Hepatocyte (in vitro differentiated cells): ENCODE data around the gene SIL1. TPM values are rescaled to one million over a fixed set of nuclear protein-coding genes. Genes with fewer than 3 reads are reported as not detected.
"Not testable (repeated sequence)": the region's sequence is repeated elsewhere in the genome, so short reads cannot be mapped to it uniquely, and the experiment has no call there.

ENCODE experiments used
- DNase-seq: peaks from one replicate; pipeline ENCODE4 v3.0.0-alpha.2; 2016; ENCODE audit warnings: low spot score
- H2AFZ ChIP-seq: fragments of 200-600 bp; sonication (generic); 2 replicates; pipeline ENCODE4 v1.6.0; 2016; ENCODE audit warnings: antibody characterized with exemption, mild to moderate bottlenecking
- H3K27ac ChIP-seq: fragments of 200-600 bp; sonication (generic); 2 replicates; pipeline ENCODE4 v1.5.1; 2016; ENCODE audit warnings: mild to moderate bottlenecking
- H3K27me3 ChIP-seq: fragments of 200-600 bp; sonication (generic); 2 replicates; pipeline ENCODE4 v1.6.1; 2016
- H3K36me3 ChIP-seq: fragments of 200-600 bp; sonication (generic); replicated peaks from 2 replicates; pipeline ENCODE4 v1.5.1; 2016; ENCODE audit warnings: low read depth; ENCODE audit not compliant: insufficient read depth
- H3K4me1 ChIP-seq: fragments of 200-600 bp; sonication (generic); 2 replicates; pipeline ENCODE4 v1.5.1; 2016; ENCODE audit warnings: mild to moderate bottlenecking, moderate library complexity; ENCODE audit not compliant: insufficient read depth
- H3K4me2 ChIP-seq: fragments of 200-600 bp; sonication (generic); 2 replicates; pipeline ENCODE4 v1.6.0; 2016
- H3K4me3 ChIP-seq: fragments of 200-600 bp; sonication (generic); 2 replicates; pipeline ENCODE4 v1.5.1; 2016; ENCODE audit warnings: mild to moderate bottlenecking
- H3K79me2 ChIP-seq: fragments of 200-600 bp; sonication (generic); 2 replicates; pipeline ENCODE4 v1.6.0; 2017; ENCODE audit warnings: mild to moderate bottlenecking
- H3K9me2 ChIP-seq: fragments of 200-600 bp; sonication (generic); replicated peaks from 2 replicates; pipeline ENCODE4 v1.6.0; 2017; ENCODE audit warnings: mild to moderate bottlenecking; ENCODE audit not compliant: insufficient read depth
- H3K9me3 ChIP-seq: fragments of 200-600 bp; sonication (generic); 2 replicates; pipeline ENCODE4 v1.5.1; 2016; ENCODE audit warnings: low read depth, mild to moderate bottlenecking
- H4K20me1 ChIP-seq: fragments of 200-600 bp; sonication (generic); 2 replicates; pipeline ENCODE4 v1.6.0; 2016; ENCODE audit warnings: mild to moderate bottlenecking; ENCODE audit not compliant: insufficient read depth, poor library complexity, severe bottlenecking
- EZH2 ChIP-seq: fragments of 200-600 bp; sonication (generic); IDR thresholded peaks from 2 replicates; pipeline ENCODE4 v1.6.1; 2016; ENCODE audit warnings: antibody characterized with exemption, mild to moderate bottlenecking, borderline replicate concordance
- EZH2phosphoT487 ChIP-seq: fragments of 200-600 bp; sonication (generic); IDR thresholded peaks from one replicate; pipeline ENCODE4 v1.6.1; 2018; ENCODE audit warnings: antibody characterized with exemption, mild to moderate bottlenecking, low read depth, moderate library complexity; ENCODE audit not compliant: unreplicated experiment, severe bottlenecking
- WGBS: methylation state at CpG from one replicate; pipeline ENCODE4 v1.1.6; 2016; ENCODE audit warnings: low lambda C conversion rate; ENCODE audit errors: missing lambda C conversion rate; 5-methylcytosine and 5-hydroxymethylcytosine counted together
- polyA plus RNA-seq: library from polyadenylated mRNA; unstranded; fragments of >200 nt; fragmentation: Nextera tagmentation; extraction: Ambion mirVana; gene quantifications from 2 replicates; pipeline ENCODE4 v1.2.1, GENCODE V29; 2016
- total RNA-seq: library from RNA; depleted of rRNA; stranded (reverse); fragments of >200 nt; gene quantifications from 2 replicates; pipeline ENCODE4 v1.2.3, GENCODE V29; 2014
- TF ChIP-seq, protein P1 (sequence below): fragments of 200-600 bp; sonication (generic); IDR thresholded peaks from 2 replicates; pipeline ENCODE4 v1.5.1; 2016; ENCODE audit warnings: antibody characterized with exemption, mild to moderate bottlenecking; ENCODE audit not compliant: poor library complexity

The SIL1 gene
- total and polyA plus RNA-seq, 2 experiments from 2014 or later, result 82.0 to 176 TPM

- Histone ChIP-seq H3K9me3 (no peaks in the 10 kb centered on the region), H4K20me1 (peaks cover 26% of the 10 kb centered on the region), H3K4me1 (peaks cover 3% of the 10 kb centered on the region), H2AFZ (no peak overlapping the region), H3K4me3 (no peak overlapping the region), H3K9me2 (no peaks in the 10 kb centered on the region), H3K27me3 (no peaks in the 10 kb centered on the region), H3K27ac (no peak overlapping the region), H3K79me2 (peaks cover 33% of the 10 kb centered on the region), H3K4me2 (no peak overlapping the region), H3K36me3 (no peaks in the 10 kb centered on the region)
- WGBS, result 92% methylated on average over 12 of the region's 12 CpGs
- DNase-seq, result no peak
- TF ChIP-seq EZH2, result no peak
- no peak for TF ChIP-seq EZH2phosphoT487
These were observed 273.0 kb downstream of the SIL1 start for GRCh38 chr5:138925090-138925635.

GRCh38 chr5:138922494-138922893 is 275.7 kb downstream of the SIL1 start:
- WGBS, result 93% methylated on average over 2 of the region's 2 CpGs
- H3K27ac ChIP-seq, result no peak overlapping the region
- H4K20me1 ChIP-seq, result peaks cover 15% of the 10 kb centered on the region
- no peaks in the 10 kb centered on the region for H3K27me3 ChIP-seq
- H3K36me3 ChIP-seq, result no peaks in the 10 kb centered on the region
- no peak overlapping the region for H3K4me2 ChIP-seq
- H3K9me2 ChIP-seq, result no peaks in the 10 kb centered on the region
- H3K79me2 ChIP-seq, result peaks cover 30% of the 10 kb centered on the region
- H3K4me1 ChIP-seq, result no peaks in the 10 kb centered on the region
- DNase-seq, result no peak
- no peak overlapping the region for H2AFZ ChIP-seq
- H3K9me3 ChIP-seq, result no peaks in the 10 kb centered on the region
- TF ChIP-seq, protein P1, sequence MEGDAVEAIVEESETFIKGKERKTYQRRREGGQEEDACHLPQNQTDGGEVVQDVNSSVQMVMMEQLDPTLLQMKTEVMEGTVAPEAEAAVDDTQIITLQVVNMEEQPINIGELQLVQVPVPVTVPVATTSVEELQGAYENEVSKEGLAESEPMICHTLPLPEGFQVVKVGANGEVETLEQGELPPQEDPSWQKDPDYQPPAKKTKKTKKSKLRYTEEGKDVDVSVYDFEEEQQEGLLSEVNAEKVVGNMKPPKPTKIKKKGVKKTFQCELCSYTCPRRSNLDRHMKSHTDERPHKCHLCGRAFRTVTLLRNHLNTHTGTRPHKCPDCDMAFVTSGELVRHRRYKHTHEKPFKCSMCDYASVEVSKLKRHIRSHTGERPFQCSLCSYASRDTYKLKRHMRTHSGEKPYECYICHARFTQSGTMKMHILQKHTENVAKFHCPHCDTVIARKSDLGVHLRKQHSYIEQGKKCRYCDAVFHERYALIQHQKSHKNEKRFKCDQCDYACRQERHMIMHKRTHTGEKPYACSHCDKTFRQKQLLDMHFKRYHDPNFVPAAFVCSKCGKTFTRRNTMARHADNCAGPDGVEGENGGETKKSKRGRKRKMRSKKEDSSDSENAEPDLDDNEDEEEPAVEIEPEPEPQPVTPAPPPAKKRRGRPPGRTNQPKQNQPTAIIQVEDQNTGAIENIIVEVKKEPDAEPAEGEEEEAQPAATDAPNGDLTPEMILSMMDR, result no peak
- TF ChIP-seq EZH2phosphoT487, result no peak
- no peak for TF ChIP-seq EZH2
- no peak overlapping the region for H3K4me3 ChIP-seq

DNA sequence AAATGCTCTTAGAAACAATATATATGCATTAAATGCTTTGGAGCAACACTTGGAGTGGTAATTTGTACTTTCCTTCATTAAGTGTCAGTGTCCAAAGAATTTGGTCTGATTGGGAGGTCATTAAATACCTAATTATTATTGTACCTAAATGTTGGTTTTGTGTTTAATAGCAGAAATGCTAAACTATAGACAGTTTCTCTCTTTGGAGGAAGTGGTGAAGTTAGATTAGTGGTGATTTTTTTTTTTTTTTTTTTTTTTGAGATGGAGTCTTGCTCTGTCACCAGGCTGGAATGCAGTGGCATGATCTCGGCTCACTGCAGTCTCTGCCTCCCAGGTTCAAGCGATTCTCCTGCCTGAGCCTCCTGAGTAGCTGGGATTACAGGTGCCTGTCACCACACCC is 276.8 kb downstream of the SIL1 start:
- WGBS, result 71% methylated on average over 2 of the region's 2 CpGs
- H3K27ac ChIP-seq, H3K27me3 ChIP-seq, H2AFZ ChIP-seq, H3K9me2 ChIP-seq, DNase-seq, H3K4me2 ChIP-seq, H3K4me1 ChIP-seq, H4K20me1 ChIP-seq, H3K36me3 ChIP-seq, H3K4me3 ChIP-seq, H3K9me3 ChIP-seq: not testable (repeated sequence)
- peaks cover 38% of the 10 kb centered on the region for H3K79me2 ChIP-seq

DNA sequence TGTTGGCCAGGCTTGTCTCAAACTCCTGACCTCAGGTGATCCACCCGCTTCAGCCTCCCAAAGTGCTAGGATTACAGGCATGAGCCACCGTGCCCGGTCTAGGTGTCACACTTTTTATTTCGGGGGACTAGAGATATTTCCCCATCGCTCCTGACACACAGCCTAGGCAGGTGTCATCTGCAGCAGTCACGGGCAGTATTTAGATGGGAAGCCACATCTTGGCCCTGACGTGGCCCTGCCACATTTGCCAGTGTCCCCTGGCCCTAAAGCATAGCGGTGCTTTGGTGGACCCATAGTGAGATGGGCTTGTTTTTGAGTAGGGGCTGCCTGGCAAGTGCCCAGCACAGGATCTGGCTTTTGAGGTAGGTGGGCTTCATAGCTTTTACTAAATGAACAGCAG is 278.0 kb downstream of the SIL1 start:
- Histone ChIP-seq H3K4me2 (no peak overlapping the region), H3K9me2 (no peaks in the 10 kb centered on the region), H2AFZ (no peak overlapping the region), H4K20me1 (peaks cover 10% of the 10 kb centered on the region), H3K9me3 (no peaks in the 10 kb centered on the region), H3K36me3 (no peaks in the 10 kb centered on the region), H3K4me1 (no peaks in the 10 kb centered on the region), H3K27me3 (no peaks in the 10 kb centered on the region), H3K4me3 (no peak overlapping the region), H3K27ac (no peak overlapping the region), H3K79me2 (peaks cover 42% of the 10 kb centered on the region)
- DNase-seq, result no peak
- TF ChIP-seq EZH2phosphoT487 (no peak), EZH2 (no peak)
- TF ChIP-seq, protein P1, result no peak
- WGBS, result 93% methylated on average over 8 of the region's 8 CpGs
